NCI-H524 (cell line): ENCODE data around the gene PRLR.
"Not testable (repeated sequence)": the region's sequence is repeated elsewhere in the genome, so short reads cannot be mapped to it uniquely, and the experiment has no call there.

Source experiments
- DNase-seq, 2 experiments: peaks; one replicate each; lab custom pipeline; 2025; lab: John Stamatoyannopoulos, UW

The PRLR gene

DNA sequence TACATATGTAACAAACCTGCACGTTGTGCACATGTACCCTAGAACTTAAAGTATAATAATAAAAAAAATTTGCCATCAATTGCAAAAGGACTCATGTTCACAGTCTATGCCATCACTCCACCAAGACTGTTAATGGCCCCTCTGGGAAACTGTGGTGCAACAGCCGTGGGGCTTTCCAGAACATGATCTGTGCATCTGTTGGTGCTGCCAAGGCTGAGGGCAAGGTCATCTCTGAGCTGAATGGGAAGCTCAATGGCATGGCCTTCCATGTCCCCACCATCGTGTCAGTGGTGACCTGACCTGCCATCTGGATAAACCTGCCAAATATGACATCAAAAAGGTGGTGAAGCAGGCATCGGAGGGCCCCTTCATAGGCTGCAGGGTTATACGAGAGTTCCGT is 149.2 kb downstream of the PRLR start:
- no peak for DNase-seq

- no peak for DNase-seq
Measured at GRCh38 chr5:35073160-35073559, 157.1 kb downstream of the PRLR start.

- DNase-seq, result no peak
Measured at GRCh38 chr5:35069188-35069587, 161.1 kb downstream of the PRLR start.

DNA sequence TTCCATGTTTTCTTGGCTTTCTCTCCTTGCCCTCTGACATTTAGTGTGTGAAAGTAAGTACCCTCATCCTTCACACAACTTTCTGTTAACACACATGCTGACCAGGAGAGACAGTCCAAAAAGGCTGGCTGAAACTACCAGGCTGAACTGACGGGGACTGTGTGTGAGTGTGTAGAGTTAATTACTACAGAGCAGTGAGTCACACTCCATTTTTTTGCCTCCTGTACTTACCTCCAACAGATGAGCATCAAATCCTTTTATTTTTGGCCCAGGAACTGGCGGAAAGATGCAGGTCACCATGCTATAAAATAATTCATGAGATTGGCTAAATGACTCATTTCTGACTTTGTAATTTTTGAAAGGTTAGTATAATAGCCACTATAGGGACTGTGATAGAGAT is 162.3 kb downstream of the PRLR start:
- peak in 1 of 2 experiments; percentile 31 for DNase-seq

GRCh38 chr5:35066260-35066795 is 164.0 kb downstream of the PRLR start:
- DNase-seq, result no peak

GRCh38 chr5:35063414-35063813 is 166.9 kb downstream of the PRLR start:
- DNase-seq, result no peak

DNA sequence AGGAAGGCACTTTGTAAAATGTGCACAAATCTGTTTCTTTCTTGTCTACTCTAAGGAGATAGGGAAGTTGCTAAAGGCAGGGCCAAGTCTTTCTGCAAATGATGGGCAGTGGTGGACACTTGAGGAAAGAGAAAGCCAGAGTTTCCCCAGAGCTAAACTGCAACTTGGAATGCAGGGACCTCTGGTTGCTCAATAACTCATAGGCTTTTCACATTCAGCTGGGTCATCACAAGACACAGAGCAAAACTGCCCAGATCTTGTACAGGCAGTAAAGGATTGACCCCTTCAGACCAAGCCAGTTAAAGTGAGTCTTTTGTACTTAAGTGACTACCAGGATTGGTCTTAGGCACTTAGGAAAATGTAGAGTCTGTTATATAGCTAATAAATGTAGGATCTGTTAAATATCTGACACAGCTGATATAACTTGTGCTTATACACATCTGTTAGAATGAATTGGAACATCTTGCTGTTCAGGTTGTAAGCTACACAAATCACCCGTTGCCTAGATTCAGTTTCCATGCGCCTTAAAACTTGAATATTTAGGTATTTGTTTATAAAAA is 169.0 kb downstream of the PRLR start:
- no peak for DNase-seq

DNA sequence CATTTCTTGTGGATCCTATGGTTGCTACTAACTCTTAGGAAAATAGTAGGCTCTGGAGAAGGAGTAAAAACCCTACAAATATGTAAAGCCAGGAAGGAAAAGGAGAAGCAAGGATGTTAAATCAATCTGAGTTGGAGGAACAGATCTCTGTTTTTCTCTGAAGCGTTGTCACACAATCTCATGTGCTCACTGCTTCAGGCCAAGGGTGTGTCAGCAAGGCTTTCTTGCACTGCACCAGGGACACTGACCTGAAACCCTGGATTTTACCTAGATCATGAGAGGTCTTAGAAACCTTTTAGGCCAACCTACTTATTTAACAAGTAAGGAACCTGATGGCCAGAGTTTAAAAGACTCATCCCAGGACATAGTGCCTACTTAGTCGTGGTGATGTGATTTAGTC is 170.1 kb downstream of the PRLR start:
- no peak for DNase-seq

DNA sequence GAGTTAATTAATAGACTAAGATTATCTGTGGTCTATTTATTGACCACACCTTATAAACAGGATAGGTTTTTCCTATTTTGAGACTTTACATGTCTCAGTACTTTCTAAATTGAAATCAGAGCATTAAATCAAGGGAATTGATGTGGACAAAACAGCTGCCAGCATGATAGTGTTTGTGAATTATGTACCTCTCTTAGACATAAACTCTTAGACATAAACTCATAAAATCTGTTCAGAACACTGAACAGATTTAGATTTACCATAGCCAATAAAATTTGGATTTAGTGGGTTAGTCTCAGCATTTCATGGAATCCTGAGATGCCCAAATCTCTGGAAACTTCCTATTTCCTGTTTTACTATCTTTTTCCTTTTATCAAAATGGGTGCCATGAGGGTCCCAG is 171.0 kb downstream of the PRLR start:
- DNase-seq, result no peak

GRCh38 chr5:35058374-35058788 is 171.9 kb downstream of the PRLR start:
- peak in 1 of 2 experiments; percentile 19 for DNase-seq

- no peak for DNase-seq
Measured at GRCh38 chr5:35056686-35057085, 173.6 kb downstream of the PRLR start.

- DNase-seq, result no peak
Measured at GRCh38 chr5:35052838-35053237, 177.4 kb downstream of the PRLR start.

GRCh38 chr5:35050541-35051126 is 179.7 kb downstream of the PRLR start:
- DNase-seq, result no peak

- no peak for DNase-seq
Measured at GRCh38 chr5:35048910-35049309, 181.4 kb downstream of the PRLR start.

- no peak for DNase-seq
Measured at GRCh38 chr5:35047785-35048404, 182.4 kb downstream of the PRLR start, which contains the start of gene AGXT2. Gene AGXT2, minus strand, starts transcription at chr5:35047949. Its CDS starts 57 bp downstream, at chr5:35047892.

GRCh38 chr5:35046774-35047173 is 183.5 kb downstream of the PRLR start:
- DNase-seq, result no peak

GRCh38 chr5:35045280-35045679 is 185.0 kb downstream of the PRLR start:
- no peak for DNase-seq

GRCh38 chr5:35044649-35045048 is 185.6 kb downstream of the PRLR start:
- no peak for DNase-seq

GRCh38 chr5:35042781-35043180 is 187.5 kb downstream of the PRLR start:
- no peak for DNase-seq

GRCh38 chr5:35041261-35041660 is 189.0 kb downstream of the PRLR start:
- no peak for DNase-seq

DNA sequence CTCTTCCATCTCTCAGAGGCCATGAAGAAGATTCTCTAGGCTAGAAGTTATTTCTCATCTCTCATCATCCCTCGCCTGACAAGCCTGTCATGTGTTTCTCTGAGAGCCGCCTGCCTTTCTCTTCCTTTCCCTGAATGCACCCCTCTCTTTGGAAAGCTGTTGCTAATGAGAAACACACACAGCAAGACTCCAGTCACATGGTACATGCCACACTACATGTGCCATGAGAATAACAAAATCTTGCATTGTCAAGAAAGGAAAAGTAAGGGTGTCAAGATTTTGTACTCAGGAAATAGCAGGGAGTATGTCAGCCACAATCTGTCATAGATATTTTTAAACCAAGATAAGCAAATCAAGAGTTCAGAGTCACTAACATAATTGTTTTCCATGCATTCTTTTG is 191.4 kb downstream of the PRLR start:
- no peak for DNase-seq

- DNase-seq, result no peak
Measured at GRCh38 chr5:35036536-35036935, 193.8 kb downstream of the PRLR start.

DNA sequence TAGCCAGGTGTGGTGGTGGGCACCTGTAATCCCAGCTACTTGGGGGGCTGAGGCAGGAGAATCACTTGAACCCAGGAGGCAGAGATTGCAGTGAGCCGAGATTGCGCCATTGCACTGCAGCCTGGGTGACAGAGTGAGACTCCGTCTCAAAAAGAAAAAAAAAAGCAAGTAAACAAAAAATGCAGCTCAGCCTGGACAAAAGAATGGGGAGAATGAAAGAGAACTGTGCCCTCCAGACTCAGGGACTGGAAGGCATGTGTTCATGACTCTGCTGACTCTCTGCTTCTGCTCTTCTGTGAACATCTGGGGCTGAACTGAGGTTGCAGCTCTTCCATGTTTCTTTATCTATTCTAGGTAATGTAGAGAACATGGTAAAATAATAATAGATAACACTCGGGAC is 194.4 kb downstream of the PRLR start:
- DNase-seq, result not testable (repeated sequence)
